Keratinocyte (primary cell): Measurements from ENCODE around the gene NDUFS8. TPM values are rescaled to one million over a fixed set of nuclear protein-coding genes. Genes with fewer than 3 reads are reported as not detected.

Source experiments
- DNase-seq: peaks from one replicate; pipeline ENCODE4 v3.0.0-alpha.2; 2011; ENCODE audit warnings: low read depth, missing footprints, low spot score
- FAIRE-seq: peaks from 2 replicates; lab custom pipeline; 2011; peaks lifted over from hg19 to GRCh38; lab: Jason Lieb, UNC
- H2AFZ ChIP-seq: 2 replicates; pipeline ENCODE4 v1.6.0; 2012; ENCODE audit warnings: low read length, control low read depth, inconsistent platforms; ENCODE audit not compliant: control insufficient read depth
- H3K27ac ChIP-seq: 2 replicates; pipeline ENCODE4 v1.5.1; 2011; ENCODE audit warnings: low read length; ENCODE audit not compliant: control insufficient read depth, insufficient read depth
- H3K27me3 ChIP-seq: 3 replicates; pipeline ENCODE4 v1.6.0; 2011; ENCODE audit warnings: low read length; ENCODE audit not compliant: control insufficient read depth, insufficient read depth; ENCODE audit errors: extremely low read depth
- H3K36me3 ChIP-seq, 2 experiments: 2 replicates in 1 of 2; 3 replicates in 1 of 2; pipeline ENCODE4 v1.5.1; 2011; ENCODE audit warnings: low read length in 2 of 2, mild to moderate bottlenecking in 1 of 2; ENCODE audit not compliant: control insufficient read depth in 2 of 2, insufficient read depth in 2 of 2; ENCODE audit errors: extremely low read depth in 1 of 2
- H3K4me1 ChIP-seq: 3 replicates; pipeline ENCODE4 v1.5.1; 2011; ENCODE audit warnings: low read length; ENCODE audit not compliant: control insufficient read depth, insufficient read depth; ENCODE audit errors: extremely low read depth
- H3K4me2 ChIP-seq: 3 replicates; pipeline ENCODE4 v1.6.0; 2011; ENCODE audit warnings: low read depth, low read length; ENCODE audit not compliant: control insufficient read depth, insufficient read depth; ENCODE audit errors: extremely low read depth
- H3K4me3 ChIP-seq, 3 experiments: fragments of 200-600 bp in 1 of 3; sonication (generic) in 1 of 3; 2 replicates in 2 of 3; 3 replicates in 1 of 3; pipeline ENCODE4 v1.5.1; 2011 to 2016; ENCODE audit warnings: low read length in 3 of 3, mild to moderate bottlenecking in 3 of 3, control low read depth in 2 of 3, inconsistent platforms in 1 of 3, low read depth in 1 of 3, mixed read lengths in 1 of 3, mixed run types in 1 of 3, moderate library complexity in 1 of 3; ENCODE audit not compliant: control insufficient read depth in 2 of 3, insufficient read depth in 2 of 3; ENCODE audit errors: extremely low read depth in 1 of 3
- H3K79me2 ChIP-seq: 2 replicates; pipeline ENCODE4 v1.6.0; 2012; ENCODE audit warnings: low read length; ENCODE audit not compliant: control insufficient read depth, insufficient read depth
- H3K9ac ChIP-seq: 3 replicates; pipeline ENCODE4 v1.6.0; 2011; ENCODE audit warnings: low read length; ENCODE audit not compliant: control insufficient read depth, insufficient read depth; ENCODE audit errors: extremely low read depth
- H3K9me1 ChIP-seq: 3 replicates; pipeline ENCODE4 v1.6.0; 2011; ENCODE audit warnings: low read length; ENCODE audit not compliant: control insufficient read depth, insufficient read depth; ENCODE audit errors: extremely low read depth
- H3K9me3 ChIP-seq: 2 replicates; pipeline ENCODE4 v1.5.1; 2012; ENCODE audit warnings: low read depth, low read length; ENCODE audit not compliant: control insufficient read depth
- H4K20me1 ChIP-seq: 3 replicates; pipeline ENCODE4 v1.6.0; 2011; ENCODE audit warnings: low read length; ENCODE audit not compliant: control insufficient read depth, insufficient read depth; ENCODE audit errors: extremely low read depth
- EZH2 ChIP-seq: IDR thresholded peaks from one replicate; pipeline ENCODE4 v1.6.1; 2012; ENCODE audit warnings: inconsistent platforms, mild to moderate bottlenecking, low read length, moderate library complexity
- dilution Hi-C: fragments of 300-500 bp; cut with MboI; formaldehyde crosslinking; loops from one replicate; pipeline ENCODE4 v1.7.0; 2020; ENCODE audit warnings: low sequenced_read_pairs; ENCODE audit not compliant: extremely low pct_ligation_motif_present
- polyA plus RNA-seq, 5 experiments: library from polyadenylated mRNA; depleted of rRNA in 3 of 5; stranded (reverse) in 3 of 5; stranded (forward) in 1 of 5; unstranded in 1 of 5; fragments of >200 nt; gene quantifications; 1 replicate in 1 of 5; 2 replicates in 3 of 5; 3 replicates in 1 of 5; pipeline versions ENCODE4 v1.2.1 to v1.2.3, GENCODE V29; 2011 to 2012; ENCODE audit warnings: missing spikeins in 2 of 5, low read depth in 1 of 5, low replicate concordance in 1 of 5
- TF ChIP-seq, protein P1 (sequence below), 3 experiments: IDR thresholded peaks in 1 of 3; conservative IDR thresholded peaks in 1 of 3; optimal IDR thresholded peaks in 1 of 3; 2 replicates in 2 of 3; 3 replicates in 1 of 3; pipeline versions ENCODE3 to v1.5.1; 2011; ENCODE audit warnings: low read length in 3 of 3, mild to moderate bottlenecking in 3 of 3, moderate library complexity in 2 of 3, control low read depth in 1 of 3, inconsistent platforms in 1 of 3; ENCODE audit not compliant: insufficient read depth in 2 of 3; ENCODE audit errors: extremely low read depth in 1 of 3

The NDUFS8 gene
- polyA plus RNA-seq, 1 donor (not counting 4 experiments of a cell fraction or from before 2014, with no cell fraction given), result 51.7 TPM

DNA sequence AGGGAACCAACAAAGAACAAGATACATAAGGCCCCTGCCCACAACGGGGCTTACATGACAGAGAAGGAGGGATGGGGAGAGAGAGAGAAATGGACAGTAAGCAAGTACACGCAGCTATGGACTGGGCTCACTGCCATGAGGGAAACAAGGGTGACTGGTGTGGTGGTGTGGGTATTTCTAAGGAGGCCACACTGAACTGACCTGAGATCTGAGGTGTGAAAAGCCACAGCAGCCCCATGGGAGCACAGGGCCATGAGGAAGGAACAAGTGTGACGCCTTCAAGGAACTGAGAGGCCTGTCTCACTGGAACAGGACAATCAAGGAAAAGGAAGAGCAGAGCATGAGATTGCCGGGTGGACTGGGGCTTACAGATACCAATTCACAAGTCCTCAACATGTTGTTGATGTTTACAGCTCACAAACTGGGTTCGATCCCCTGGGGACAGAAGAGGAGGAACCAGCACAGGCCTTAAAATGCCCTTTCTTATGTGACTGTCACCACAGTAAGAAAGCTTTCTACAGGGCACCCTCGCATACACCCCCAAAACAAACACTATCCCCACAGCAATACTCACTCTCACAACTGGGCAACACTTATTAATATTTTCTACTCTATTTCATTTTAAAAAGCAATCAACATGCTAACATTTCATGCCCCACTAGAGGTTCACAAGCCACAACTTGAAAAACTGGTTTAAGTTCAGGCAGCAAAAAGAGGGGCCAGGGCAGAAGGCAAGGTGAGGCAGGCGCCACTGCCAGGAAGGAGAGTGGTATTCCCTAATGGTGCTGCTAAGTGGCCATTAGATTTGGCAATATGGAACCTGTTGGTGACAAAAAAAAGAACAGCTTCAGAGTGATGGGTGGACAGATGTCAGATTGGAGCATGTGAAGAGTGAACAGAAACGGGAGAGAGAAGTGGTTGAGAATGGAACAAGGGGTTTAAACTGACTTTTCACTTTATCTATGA lies 47.4 kb downstream of the NDUFS8 start:
- no peak overlapping the region for H3K27ac ChIP-seq
- no peak for DNase-seq
- H3K9ac ChIP-seq, result no peak overlapping the region
- H3K4me3 ChIP-seq, result no peak overlapping the region
- H3K27me3 ChIP-seq, result no peaks in the 10 kb centered on the region
- H4K20me1 ChIP-seq, result no peaks in the 10 kb centered on the region
- no peak overlapping the region for H2AFZ ChIP-seq
- no peak overlapping the region for H3K4me2 ChIP-seq
- H3K36me3 ChIP-seq, result no peaks in the 10 kb centered on the region
- no peak for TF ChIP-seq EZH2
- TF ChIP-seq, protein P1, sequence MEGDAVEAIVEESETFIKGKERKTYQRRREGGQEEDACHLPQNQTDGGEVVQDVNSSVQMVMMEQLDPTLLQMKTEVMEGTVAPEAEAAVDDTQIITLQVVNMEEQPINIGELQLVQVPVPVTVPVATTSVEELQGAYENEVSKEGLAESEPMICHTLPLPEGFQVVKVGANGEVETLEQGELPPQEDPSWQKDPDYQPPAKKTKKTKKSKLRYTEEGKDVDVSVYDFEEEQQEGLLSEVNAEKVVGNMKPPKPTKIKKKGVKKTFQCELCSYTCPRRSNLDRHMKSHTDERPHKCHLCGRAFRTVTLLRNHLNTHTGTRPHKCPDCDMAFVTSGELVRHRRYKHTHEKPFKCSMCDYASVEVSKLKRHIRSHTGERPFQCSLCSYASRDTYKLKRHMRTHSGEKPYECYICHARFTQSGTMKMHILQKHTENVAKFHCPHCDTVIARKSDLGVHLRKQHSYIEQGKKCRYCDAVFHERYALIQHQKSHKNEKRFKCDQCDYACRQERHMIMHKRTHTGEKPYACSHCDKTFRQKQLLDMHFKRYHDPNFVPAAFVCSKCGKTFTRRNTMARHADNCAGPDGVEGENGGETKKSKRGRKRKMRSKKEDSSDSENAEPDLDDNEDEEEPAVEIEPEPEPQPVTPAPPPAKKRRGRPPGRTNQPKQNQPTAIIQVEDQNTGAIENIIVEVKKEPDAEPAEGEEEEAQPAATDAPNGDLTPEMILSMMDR (optimal IDR thresholded peaks at IDR 0.05 in 1 of 3, IDR thresholded peaks at IDR 0.05 in 1 of 3, conservative IDR thresholded peaks at IDR 0.05 in 1 of 3; ENCODE audit: extremely low read depth in 1 of 3, insufficient read depth in 2 of 3, low read length in 3 of 3), result no peak
- dilution Hi-C loops, result no loop called here
- H3K79me2 ChIP-seq, result no peaks in the 10 kb centered on the region
- FAIRE-seq, result no peak
- no peaks in the 10 kb centered on the region for H3K9me3 ChIP-seq
- H3K4me1 ChIP-seq, result no peaks in the 10 kb centered on the region
- no peaks in the 10 kb centered on the region for H3K9me1 ChIP-seq

DNA sequence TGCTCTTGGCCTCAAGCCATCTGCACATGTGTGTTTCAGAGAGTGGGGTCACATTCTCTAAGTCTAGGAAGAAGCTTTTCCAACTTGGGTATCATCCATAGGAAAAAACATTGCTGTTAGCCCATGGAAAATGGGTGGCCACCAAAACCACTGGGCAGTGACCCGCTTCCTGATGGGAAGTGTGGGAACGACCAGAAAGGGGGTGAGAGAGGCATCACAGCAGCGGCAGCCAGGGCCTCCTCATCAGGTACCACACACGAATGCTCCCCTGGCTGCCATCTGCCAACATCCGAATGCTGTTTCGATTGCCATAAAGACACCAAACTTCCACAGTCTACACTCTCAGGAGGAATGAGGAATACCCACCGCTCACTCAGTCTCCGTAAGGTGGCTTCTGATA lies 50.4 kb downstream of the NDUFS8 start:
- Histone ChIP-seq H3K9ac (no peak overlapping the region), H3K4me3 (no peak overlapping the region), H3K9me3 (no peaks in the 10 kb centered on the region), H3K36me3 (no peaks in the 10 kb centered on the region), H3K4me1 (no peaks in the 10 kb centered on the region), H3K79me2 (no peaks in the 10 kb centered on the region), H3K4me2 (no peak overlapping the region), H4K20me1 (no peaks in the 10 kb centered on the region), H3K27ac (no peak overlapping the region), H2AFZ (no peak overlapping the region), H3K27me3 (no peaks in the 10 kb centered on the region), H3K9me1 (no peaks in the 10 kb centered on the region)
- dilution Hi-C loops, result no loop called here
- FAIRE-seq, result no peak
- no peak for DNase-seq
- no peak for TF ChIP-seq EZH2
- TF ChIP-seq, protein P1 (optimal IDR thresholded peaks at IDR 0.05 in 1 of 3, IDR thresholded peaks at IDR 0.05 in 1 of 3, conservative IDR thresholded peaks at IDR 0.05 in 1 of 3; ENCODE audit: extremely low read depth in 1 of 3, insufficient read depth in 2 of 3, low read length in 3 of 3), result no peak
